GM21360 (cell line): ENCODE data around the gene UFC1.

Source experiments
- ATAC-seq: cut with Tn5 transposase; IDR thresholded peaks from one replicate; pipeline ENCODE4 v1.9.1; 2021; ENCODE audit warnings: mild to moderate bottlenecking, moderate library complexity; ENCODE audit not compliant: unreplicated experiment

UFC1 gene

DNA sequence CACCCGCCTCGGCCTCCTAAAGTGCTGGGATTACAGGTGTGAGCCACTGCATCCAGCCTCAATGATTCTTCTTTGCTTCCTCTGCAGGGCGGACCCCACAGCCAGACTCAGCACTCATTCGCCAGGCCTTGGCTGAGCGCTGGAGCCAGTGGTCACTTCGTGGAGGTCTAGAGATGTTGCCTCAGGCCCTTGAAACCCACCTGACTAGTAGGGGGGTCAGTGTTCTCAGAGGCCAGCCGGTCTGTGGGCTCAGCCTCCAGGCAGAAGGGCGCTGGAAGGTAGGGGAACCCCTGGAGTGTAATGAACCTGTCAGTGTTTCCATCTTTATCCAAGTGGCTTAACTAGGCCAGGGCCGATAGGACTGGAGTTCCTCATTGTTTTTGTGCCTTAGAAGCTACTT, 15.1 kb downstream of the UFC1 start:
- ATAC-seq, result no peak

GRCh38 chr1:161171191-161171590, 17.4 kb downstream of the UFC1 start:
- ATAC-seq, result no peak

- ATAC-seq, result no peak
These were observed 17.9 kb downstream of the UFC1 start for GRCh38 chr1:161171696-161172095.

GRCh38 chr1:161172349-161172748, 18.6 kb downstream of the UFC1 start:
- ATAC-seq, result no peak

DNA sequence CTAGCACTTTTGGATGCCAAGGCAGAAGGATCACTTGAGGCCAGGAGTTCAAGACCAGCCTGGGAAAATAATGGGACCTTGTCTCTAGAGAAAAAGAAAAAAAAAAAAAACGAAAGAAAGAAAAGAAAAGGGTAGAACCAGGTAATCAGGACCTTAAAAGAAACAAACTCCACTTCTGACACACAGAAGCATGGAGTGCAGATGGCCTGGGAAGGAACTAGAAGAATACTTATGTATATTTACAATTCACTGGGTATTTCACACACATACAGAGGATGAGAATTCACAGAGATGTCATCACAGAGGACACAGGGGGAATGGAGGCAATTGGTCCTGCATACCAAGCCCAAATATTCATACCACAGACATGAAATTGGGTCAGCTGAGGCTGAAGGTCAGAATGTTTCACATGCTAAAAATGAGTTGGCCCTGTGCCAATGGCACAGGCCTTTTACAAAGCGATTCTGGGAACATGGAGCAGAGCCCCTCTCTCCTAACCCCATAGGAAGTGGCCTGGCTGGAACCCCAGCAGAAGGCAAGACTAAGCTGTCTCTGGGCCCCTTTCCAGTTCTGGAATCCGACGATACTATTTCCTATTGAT, 19.1 kb downstream of the UFC1 start:
- no peak for ATAC-seq

- ATAC-seq, result no peak
These were observed 19.9 kb downstream of the UFC1 start for GRCh38 chr1:161173711-161174110.

DNA sequence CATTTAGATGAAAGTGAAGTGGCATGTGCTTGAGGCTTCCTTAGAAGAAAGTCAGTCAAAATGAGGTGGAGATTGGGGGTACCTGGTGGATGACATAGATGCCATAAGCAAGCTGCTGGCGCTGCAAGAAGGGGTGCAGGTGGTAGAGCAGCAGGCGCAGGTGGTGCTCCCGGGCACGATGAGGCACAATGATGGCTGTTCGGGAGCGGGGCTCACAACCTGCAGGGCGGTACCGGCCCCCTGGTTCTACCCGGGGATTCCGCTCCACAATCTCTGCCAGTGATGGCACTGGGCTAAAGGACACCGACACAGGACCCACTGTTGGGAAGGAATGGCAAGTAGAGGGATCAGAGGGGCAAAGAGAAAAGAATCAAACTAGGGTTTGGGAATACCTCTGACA, 21.1 kb downstream of the UFC1 start:
- no peak for ATAC-seq

DNA sequence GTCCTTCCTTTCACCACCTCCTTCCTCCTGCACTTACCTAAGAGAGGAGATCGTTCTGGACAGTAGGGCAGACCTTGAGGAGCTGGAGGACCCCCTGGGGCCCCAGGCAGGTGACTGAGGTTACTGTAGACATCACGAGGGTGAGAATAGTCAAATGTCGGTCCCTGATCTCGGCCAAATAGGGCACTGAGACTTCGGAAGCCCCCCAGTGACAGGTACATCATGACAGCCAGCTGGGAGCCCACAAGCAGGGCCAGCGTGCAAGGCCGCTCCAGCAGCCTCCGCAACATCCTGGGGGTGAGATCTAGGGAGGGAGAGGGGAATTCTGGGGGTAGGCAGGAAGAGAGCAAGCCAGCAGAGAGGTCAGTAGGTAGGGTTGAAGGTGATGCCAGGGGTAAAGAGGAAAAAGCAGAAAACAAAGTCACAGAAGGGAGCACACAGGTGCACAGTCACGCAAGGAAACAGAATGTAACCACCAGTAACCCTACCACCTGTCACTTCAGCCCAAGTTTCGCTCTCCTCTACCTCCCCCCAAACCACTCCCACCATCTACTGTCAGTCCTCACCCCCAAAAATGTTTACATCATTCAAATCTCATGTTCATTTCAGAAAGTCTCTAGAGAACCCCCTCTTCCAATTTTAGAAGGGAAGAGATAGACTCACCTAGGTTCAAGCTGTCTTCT, 22.1 kb downstream of the UFC1 start:
- ATAC-seq, result no peak

GRCh38 chr1:161176468-161177111, 22.8 kb downstream of the UFC1 start:
- no peak for ATAC-seq

- ATAC-seq, result peak; percentile 84
These were observed 23.5 kb downstream of the UFC1 start, which contains the start of gene B4GALT3 for GRCh38 chr1:161177112-161177935. B4GALT3 (minus strand) TSS chr1:161177507; CDS start chr1:161176060, 1,447 bp downstream.

DNA sequence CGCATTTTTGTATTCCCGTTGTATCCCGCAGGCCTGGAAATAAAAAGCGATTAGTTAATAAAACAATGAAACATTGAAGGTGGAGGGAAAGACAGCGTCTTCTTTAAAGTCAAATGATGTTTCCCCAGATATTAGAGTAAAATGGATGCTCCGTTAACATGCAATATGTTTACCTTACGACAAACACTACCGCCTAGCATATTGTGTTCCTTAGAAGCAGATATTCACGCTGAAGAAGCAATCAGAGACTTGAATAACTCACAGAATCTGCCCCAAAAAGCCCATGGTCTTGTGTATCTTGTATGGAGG, 24.1 kb downstream of the UFC1 start:
- ATAC-seq, result no peak

DNA sequence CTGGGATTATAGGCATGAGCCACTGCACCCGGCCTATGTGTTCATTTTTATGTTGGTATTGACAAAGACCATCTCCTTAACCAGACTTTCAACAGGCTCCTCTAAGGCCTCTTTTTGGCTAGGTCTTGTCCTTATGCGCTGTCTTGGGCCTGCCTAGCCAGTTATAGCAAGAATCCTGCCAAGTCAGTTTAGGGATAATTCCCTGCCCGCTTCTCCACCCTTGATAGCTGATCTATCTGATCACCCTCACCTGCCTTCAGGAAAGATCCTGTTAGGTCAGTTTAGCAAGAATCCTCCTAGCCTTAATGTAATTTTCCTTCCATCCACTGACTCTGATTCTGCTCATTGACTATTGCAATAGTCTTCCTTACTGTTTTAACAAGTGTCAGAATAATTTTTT, 25.9 kb downstream of the UFC1 start:
- no peak for ATAC-seq

- no peak for ATAC-seq
These were observed 26.9 kb downstream of the UFC1 start for GRCh38 chr1:161180639-161181038.

- no peak for ATAC-seq
These were observed 28.4 kb downstream of the UFC1 start for GRCh38 chr1:161182214-161182613.

- peak; percentile 65 for ATAC-seq
These were observed 31.5 kb downstream of the UFC1 start for GRCh38 chr1:161185282-161185682.

DNA sequence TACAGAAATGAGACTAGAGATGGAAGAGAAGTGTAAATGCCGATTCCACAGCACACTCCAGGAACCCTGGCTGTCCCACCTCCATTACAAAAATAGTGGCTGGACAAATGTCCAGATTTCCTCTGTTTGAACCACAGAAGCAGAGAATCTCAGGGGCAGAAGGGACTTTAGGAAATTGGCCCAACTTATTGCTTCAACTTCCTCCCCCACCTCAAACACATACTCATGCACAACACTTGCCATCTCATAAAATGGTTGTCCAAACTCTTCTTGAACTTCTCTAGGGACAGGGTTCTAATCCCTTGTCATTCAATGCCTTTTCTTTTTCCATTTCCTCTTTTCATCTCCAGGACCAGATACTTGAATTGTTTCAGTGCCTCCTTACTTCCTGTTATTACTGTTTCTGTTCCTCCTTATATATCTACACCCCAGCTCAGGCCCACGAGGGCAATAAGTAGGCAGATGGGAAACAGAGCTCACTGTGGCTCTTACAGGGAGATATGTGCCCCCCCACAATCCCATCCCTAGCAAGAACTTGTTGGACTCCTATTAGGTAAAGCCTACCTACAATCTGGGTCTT, 32.0 kb downstream of the UFC1 start:
- ATAC-seq, result peak; percentile 38

DNA sequence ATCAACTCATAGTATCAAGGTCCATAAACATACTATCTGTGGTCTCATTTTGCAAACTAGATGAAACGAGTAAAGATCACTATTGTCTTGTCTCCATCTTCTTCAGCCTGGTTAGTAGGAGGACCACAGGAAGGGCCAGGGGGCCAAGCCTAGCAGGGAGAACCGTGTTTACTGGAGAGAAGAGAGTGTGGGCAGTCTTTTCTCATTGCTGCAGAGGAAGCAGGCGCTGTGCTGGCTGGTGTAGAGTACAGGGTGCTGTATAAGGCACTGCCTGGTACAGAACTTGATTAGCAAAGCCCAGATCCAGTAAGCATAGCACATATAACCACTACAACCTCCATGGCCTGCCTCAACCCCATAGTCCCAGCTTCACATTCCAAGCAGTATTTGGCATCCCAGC, 33.5 kb downstream of the UFC1 start:
- no peak for ATAC-seq

- ATAC-seq, result no peak
These were observed 34.6 kb downstream of the UFC1 start for GRCh38 chr1:161188381-161188780.

DNA sequence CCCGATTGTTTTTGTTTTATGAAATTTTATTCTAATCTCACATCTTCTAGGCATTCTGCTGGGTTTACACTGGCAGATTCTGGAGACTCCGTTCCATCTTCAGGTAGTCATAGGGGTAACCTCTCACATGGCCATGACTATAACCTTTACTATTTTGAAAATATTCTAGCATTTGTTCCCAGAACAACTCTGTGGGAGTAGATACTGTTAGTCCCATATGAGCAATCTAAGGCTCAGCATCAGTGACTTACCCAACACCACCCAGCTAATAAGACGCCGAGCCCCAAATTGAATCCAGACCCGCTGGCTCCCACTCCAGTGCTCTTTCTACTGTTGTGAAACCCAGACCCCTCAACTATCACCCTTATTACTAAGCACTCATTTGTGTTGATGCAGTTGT, 35.3 kb downstream of the UFC1 start:
- no peak for ATAC-seq

- ATAC-seq, result no peak
These were observed 37.3 kb downstream of the UFC1 start for GRCh38 chr1:161190962-161191521.

GRCh38 chr1:161191971-161192370, 38.2 kb downstream of the UFC1 start:
- no peak for ATAC-seq
